Panc1 (cell line): ENCODE results near the gene AURKAIP1.

ENCODE experiments used
- CTCF ChIP-seq: fragments of 450-650 bp; IDR thresholded peaks from 2 replicates; pipeline ENCODE4 v1.5.1; 2017; ENCODE audit warnings: mild to moderate bottlenecking
- POLR2AphosphoS5 ChIP-seq: IDR thresholded peaks from 2 replicates; pipeline ENCODE4 v1.6.1; 2012; ENCODE audit warnings: mild to moderate bottlenecking, low read depth, low read length, moderate library complexity

GRCh38 chr1:1374589-1374928, 448 bp downstream of the AURKAIP1 start:
- TF ChIP-seq POLR2AphosphoS5, result no peak
- no peak for TF ChIP-seq CTCF
